Peyer's patch (tissue), 4 donors: ENCODE results near the gene SLC39A11. TPM values are rescaled to one million over a fixed set of nuclear protein-coding genes. Genes with fewer than 3 reads are reported as not detected.

Source experiments
- DNase-seq, 3 donors: peaks; one replicate each; pipeline ENCODE4 v3.0.0-alpha.2; 2017 to 2019
- H3K27ac ChIP-seq, 4 donors: fragments of 200-600 bp; sonication (generic); one replicate each; pipeline ENCODE4 v1.5.1; 2016 to 2019
- H3K27me3 ChIP-seq, 2 donors: fragments of 200-600 bp; sonication (generic); one replicate each; pipeline ENCODE4 v1.5.1; 2019
- H3K36me3 ChIP-seq, 3 donors: fragments of 200-600 bp; sonication (generic); one replicate each; pipeline ENCODE4 v1.5.1; 2016 to 2019
- H3K4me1 ChIP-seq, 4 donors: fragments of 200-600 bp; sonication (generic); one replicate each; pipeline ENCODE4 v1.5.1; 2016 to 2019
- H3K4me3 ChIP-seq, 4 donors: fragments of 200-600 bp; sonication (generic); 1 replicate in 3 of 4; 2 replicates in 1 of 4; pipeline ENCODE4 v1.5.1; 2016 to 2019; ENCODE audit warnings: mild to moderate bottlenecking in 1 of 4
- H3K9me3 ChIP-seq, 4 donors: fragments of 200-600 bp; sonication (generic); one replicate each; pipeline ENCODE4 v1.5.1; 2016 to 2019; ENCODE audit warnings: mild to moderate bottlenecking in 1 of 4
- POLR2A ChIP-seq, 2 donors: fragments of 450-650 bp; IDR thresholded peaks; one replicate each; pipeline ENCODE4 v1.5.1; 2017; ENCODE audit warnings: antibody characterized with exemption in 2 of 2, mild to moderate bottlenecking in 2 of 2, moderate library complexity in 2 of 2
- total RNA-seq, 4 donors: library from RNA; depleted of rRNA; stranded (reverse); fragments of >200 nt; gene quantifications; one replicate each; pipeline ENCODE4 v1.1.0, GENCODE V29; 2016
- TF ChIP-seq, protein P1 (sequence below), 6 experiments: fragments of 450-650 bp in 4 of 6; fragments of 200-600 bp in 2 of 6; sonication (generic) in 1 of 6; IDR thresholded peaks; one replicate each; pipeline ENCODE4 v1.5.1; 2017 to 2019; ENCODE audit warnings: antibody characterized with exemption in 6 of 6, mild to moderate bottlenecking in 3 of 6, moderate library complexity in 1 of 6

SLC39A11 gene
- total RNA-seq, 4 donors from 2014 or later, result 39.9 to 91.6 (median 45.7) TPM

DNA sequence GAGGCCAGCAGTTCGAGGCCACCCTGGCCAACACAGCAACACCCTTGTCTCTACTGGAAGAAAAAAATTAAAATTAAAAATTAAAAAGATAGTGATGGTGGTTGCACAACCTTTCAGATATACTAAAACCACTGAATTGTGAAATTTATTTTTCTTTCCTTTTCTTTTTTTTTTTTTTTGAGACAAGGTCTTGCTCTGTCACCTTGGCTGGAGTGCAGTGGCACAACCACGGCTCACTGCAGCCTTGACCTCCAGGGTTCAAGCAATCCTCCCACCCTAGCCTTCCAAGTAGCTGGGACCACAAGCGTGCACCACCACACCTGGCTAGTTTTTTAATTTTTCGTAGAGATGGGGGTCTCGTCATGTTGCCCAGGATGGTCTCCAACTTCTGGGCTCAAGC, 254.4 kb downstream of the SLC39A11 start:
- H3K4me3 ChIP-seq, result no peak overlapping the region
- TF ChIP-seq, protein P1, sequence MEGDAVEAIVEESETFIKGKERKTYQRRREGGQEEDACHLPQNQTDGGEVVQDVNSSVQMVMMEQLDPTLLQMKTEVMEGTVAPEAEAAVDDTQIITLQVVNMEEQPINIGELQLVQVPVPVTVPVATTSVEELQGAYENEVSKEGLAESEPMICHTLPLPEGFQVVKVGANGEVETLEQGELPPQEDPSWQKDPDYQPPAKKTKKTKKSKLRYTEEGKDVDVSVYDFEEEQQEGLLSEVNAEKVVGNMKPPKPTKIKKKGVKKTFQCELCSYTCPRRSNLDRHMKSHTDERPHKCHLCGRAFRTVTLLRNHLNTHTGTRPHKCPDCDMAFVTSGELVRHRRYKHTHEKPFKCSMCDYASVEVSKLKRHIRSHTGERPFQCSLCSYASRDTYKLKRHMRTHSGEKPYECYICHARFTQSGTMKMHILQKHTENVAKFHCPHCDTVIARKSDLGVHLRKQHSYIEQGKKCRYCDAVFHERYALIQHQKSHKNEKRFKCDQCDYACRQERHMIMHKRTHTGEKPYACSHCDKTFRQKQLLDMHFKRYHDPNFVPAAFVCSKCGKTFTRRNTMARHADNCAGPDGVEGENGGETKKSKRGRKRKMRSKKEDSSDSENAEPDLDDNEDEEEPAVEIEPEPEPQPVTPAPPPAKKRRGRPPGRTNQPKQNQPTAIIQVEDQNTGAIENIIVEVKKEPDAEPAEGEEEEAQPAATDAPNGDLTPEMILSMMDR (IDR thresholded peaks at IDR 0.05), result no peak
- TF ChIP-seq POLR2A (IDR thresholded peaks at IDR 0.05), result no peak
- H3K9me3 ChIP-seq, result peaks cover 0 to 6% (median 0%) of the 10 kb centered on the region in 4 donors
- peaks cover 0 to under 1% (median 0%) of the 10 kb centered on the region in 4 donors for H3K4me1 ChIP-seq
- no peak for DNase-seq
- H3K27me3 ChIP-seq, result no peaks in the 10 kb centered on the region
- H3K27ac ChIP-seq, result no peak overlapping the region
- H3K36me3 ChIP-seq, result no peaks in the 10 kb centered on the region

DNA sequence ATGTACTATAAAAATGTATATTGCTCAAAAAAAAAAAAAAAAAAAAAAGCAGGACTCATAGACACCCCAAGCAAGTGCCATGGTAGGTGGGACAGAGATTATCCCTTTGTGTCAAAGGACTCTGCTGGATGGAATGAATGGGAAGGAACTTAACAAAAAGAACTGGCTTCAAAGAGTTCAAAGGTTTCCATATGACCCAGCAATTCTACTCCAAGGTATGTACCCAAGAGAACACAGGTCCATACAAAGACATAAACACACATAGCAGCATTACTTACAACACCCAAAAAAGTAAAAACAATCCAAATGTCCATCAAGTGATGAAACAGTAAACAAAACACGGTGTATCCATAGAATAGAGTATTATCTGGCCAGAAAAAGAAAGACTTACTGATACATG, 255.2 kb downstream of the SLC39A11 start:
- no peak overlapping the region for H3K27ac ChIP-seq
- no peaks in the 10 kb centered on the region for H3K27me3 ChIP-seq
- no peak overlapping the region for H3K4me3 ChIP-seq
- DNase-seq, result no peak
- peaks cover 0 to 6% (median 0%) of the 10 kb centered on the region in 4 donors for H3K9me3 ChIP-seq
- no peaks in the 10 kb centered on the region for H3K36me3 ChIP-seq
- TF ChIP-seq, protein P1 (IDR thresholded peaks at IDR 0.05), result no peak
- no peak for TF ChIP-seq POLR2A (IDR thresholded peaks at IDR 0.05)
- no peaks in the 10 kb centered on the region for H3K4me1 ChIP-seq

DNA sequence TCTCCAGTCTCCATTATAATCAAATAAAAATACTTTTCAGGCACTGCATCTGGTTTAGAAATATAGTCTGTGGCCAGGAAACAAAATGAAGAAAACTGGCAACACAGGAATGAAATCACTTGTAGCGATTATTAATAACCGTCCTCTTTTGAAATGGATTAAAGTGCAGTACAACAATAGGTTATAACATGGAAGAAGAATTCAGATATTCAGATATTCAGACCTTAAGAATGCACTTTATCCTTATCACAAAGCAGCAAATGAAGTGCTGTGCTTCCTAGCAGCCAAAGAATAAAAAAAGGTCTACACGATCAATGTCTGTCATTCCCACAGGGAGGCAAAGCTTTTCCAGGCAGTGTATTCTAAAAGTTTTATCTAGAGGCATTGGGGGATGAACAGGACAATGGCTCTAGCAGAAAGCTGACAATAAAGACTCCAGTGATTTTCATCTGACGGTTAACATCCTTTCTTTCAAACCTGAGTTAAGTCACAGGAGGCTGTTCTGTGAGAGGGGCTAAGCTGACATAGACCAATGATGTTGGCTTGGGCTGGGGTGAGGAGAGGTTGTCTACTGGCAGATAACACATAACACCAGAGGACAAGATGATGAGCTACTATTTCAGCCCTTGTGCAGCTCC, 259.2 kb downstream of the SLC39A11 start:
- H3K36me3 ChIP-seq, result no peaks in the 10 kb centered on the region
- H3K9me3 ChIP-seq, result no peaks in the 10 kb centered on the region
- no peak for DNase-seq
- no peaks in the 10 kb centered on the region for H3K4me1 ChIP-seq
- H3K27me3 ChIP-seq, result no peaks in the 10 kb centered on the region
- H3K4me3 ChIP-seq, result no peak overlapping the region
- TF ChIP-seq, protein P1 (IDR thresholded peaks at IDR 0.05), result no peak
- no peak for TF ChIP-seq POLR2A (IDR thresholded peaks at IDR 0.05)
- no peak overlapping the region for H3K27ac ChIP-seq

DNA sequence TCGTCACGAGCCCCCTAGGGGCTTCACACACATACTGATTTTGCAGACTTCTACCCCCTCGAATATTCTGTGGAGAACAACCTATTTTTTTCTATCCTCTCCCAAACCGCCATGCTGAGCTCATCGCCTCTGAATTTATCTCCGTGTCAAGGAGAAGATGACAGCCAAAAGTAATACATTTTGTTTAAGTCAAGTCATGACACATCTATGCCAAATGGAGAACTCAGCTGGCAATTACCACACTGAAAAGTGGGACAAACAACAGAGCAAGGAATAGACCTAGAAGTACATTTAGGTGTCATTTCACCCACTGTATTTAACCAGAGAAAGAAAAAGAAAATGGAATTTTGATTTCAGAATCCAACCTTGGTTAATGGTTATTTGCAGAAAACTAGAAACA, 260.2 kb downstream of the SLC39A11 start:
- Histone ChIP-seq H3K27ac (no peak overlapping the region), H3K4me3 (no peak overlapping the region), H3K36me3 (no peaks in the 10 kb centered on the region), H3K9me3 (no peaks in the 10 kb centered on the region), H3K27me3 (no peaks in the 10 kb centered on the region), H3K4me1 (no peaks in the 10 kb centered on the region)
- no peak for TF ChIP-seq POLR2A (IDR thresholded peaks at IDR 0.05)
- TF ChIP-seq, protein P1 (IDR thresholded peaks at IDR 0.05), result no peak
- DNase-seq, result no peak

DNA sequence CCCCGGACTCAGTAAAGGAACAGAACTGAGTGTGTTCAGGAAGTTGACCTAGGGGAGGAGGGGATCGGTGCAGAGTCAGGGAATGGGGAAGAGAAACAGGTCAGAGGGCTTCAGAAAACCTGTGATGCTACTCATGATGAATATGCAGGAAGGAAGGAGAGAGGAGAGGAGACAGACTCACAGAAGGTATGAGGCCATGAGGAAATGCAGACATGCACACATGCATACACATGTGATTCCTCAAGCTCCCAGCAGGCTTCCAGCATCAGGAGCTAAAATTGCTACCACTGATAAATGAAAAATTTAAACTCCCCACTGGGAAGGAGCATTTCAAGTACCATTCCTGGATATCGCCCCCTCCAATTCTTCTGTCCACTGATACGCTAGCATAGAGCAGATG, 262.6 kb downstream of the SLC39A11 start:
- peaks cover 0 to 3% (median 0%) of the 10 kb centered on the region in 3 donors for H3K36me3 ChIP-seq
- no peak for TF ChIP-seq POLR2A (IDR thresholded peaks at IDR 0.05)
- TF ChIP-seq, protein P1 (IDR thresholded peaks at IDR 0.05), result no peak
- DNase-seq, result no peak
- peaks cover 0 to 15% (median 3%) of the 10 kb centered on the region in 4 donors for H3K9me3 ChIP-seq
- H3K4me3 ChIP-seq, result no peak overlapping the region
- H3K27me3 ChIP-seq, result no peaks in the 10 kb centered on the region
- no peaks in the 10 kb centered on the region for H3K4me1 ChIP-seq
- H3K27ac ChIP-seq, result no peak overlapping the region
